Measurements from ENCODE around the gene REXO1.
"Not testable (repeated sequence)": the region's sequence is repeated elsewhere in the genome, so short reads cannot be mapped to it uniquely, and the experiment has no call there.

Gene REXO1

GRCh38 chr19:1813192-1814182, 34.8 kb downstream of the REXO1 start:
- no peak for DNase-seq (ENCODE audit: low spot score)

GRCh38 chr19:1812426-1813191, 35.7 kb downstream of the REXO1 start:
- DNase-seq (ENCODE audit: low spot score), result peak; percentile 88

GRCh38 chr19:1811942-1812425, 36.3 kb downstream of the REXO1 start, which contains the start of gene ATP8B3:
ATP8B3 (minus strand) TSS chr19:1812276; CDS start chr19:1811736, 540 bp downstream.
- no peak for DNase-seq (ENCODE audit: low spot score)

GRCh38 chr19:1811472-1811894, 36.8 kb downstream of the REXO1 start:
- peak; percentile 85 for DNase-seq (ENCODE audit: low spot score)

- DNase-seq (ENCODE audit: low spot score), result no peak
Observed at GRCh38 chr19:1810439-1811160, 37.7 kb downstream of the REXO1 start.

- DNase-seq (ENCODE audit: low spot score), result no peak
Observed at GRCh38 chr19:1809678-1810077, 38.6 kb downstream of the REXO1 start.

- DNase-seq (ENCODE audit: low spot score), result no peak
Observed at GRCh38 chr19:1808395-1808731, 39.9 kb downstream of the REXO1 start.

- no peak for DNase-seq (ENCODE audit: low spot score)
Observed at GRCh38 chr19:1807695-1808394, 40.4 kb downstream of the REXO1 start.

- no peak for DNase-seq (ENCODE audit: low spot score)
Observed at GRCh38 chr19:1807030-1807694, 41.1 kb downstream of the REXO1 start.

GRCh38 chr19:1806184-1807029, 41.9 kb downstream of the REXO1 start:
- DNase-seq (ENCODE audit: low spot score), result no peak

- no peak for DNase-seq (ENCODE audit: low spot score)
Observed at GRCh38 chr19:1805401-1806183, 42.7 kb downstream of the REXO1 start.

- no peak for DNase-seq (ENCODE audit: low spot score)
Observed at GRCh38 chr19:1804858-1805257, 43.4 kb downstream of the REXO1 start.

GRCh38 chr19:1799695-1800342, 48.5 kb downstream of the REXO1 start:
- no peak for DNase-seq (ENCODE audit: low spot score)

GRCh38 chr19:1797313-1797712, 51.0 kb downstream of the REXO1 start:
- not testable (repeated sequence) for DNase-seq (ENCODE audit: low spot score)

- DNase-seq (ENCODE audit: low spot score), result no peak
Observed at GRCh38 chr19:1796395-1797142, 51.7 kb downstream of the REXO1 start.

- no peak for DNase-seq (ENCODE audit: low spot score)
Observed at GRCh38 chr19:1794424-1795172, 53.7 kb downstream of the REXO1 start.

GRCh38 chr19:1791879-1792278, 56.4 kb downstream of the REXO1 start:
- DNase-seq (ENCODE audit: low spot score), result no peak

Measured in hematopoietic multipotent progenitor cell treated with erythropoietin and hydrocortisone succinate and interleukin-3 and kit ligand, for 15 days (in vitro differentiated cells).